ENCODE results near the gene DEGS2.

Gene DEGS2

GRCh38 chr14:100115236-100115635, 44.2 kb downstream of the DEGS2 start:
- no peak for DNase-seq (ENCODE audit: low read depth, low spot score)

- no peak for DNase-seq (ENCODE audit: low read depth, low spot score)
Measured at GRCh38 chr14:100114109-100114765, 45.2 kb downstream of the DEGS2 start.

- DNase-seq (ENCODE audit: low read depth, low spot score) = no peak
Measured at GRCh38 chr14:100111931-100112704, 47.3 kb downstream of the DEGS2 start.

- no peak for DNase-seq (ENCODE audit: low read depth, low spot score)
Measured at GRCh38 chr14:100110816-100111215, 48.6 kb downstream of the DEGS2 start.

GRCh38 chr14:100109594-100109955, 49.9 kb downstream of the DEGS2 start:
- DNase-seq (ENCODE audit: low read depth, low spot score) = no peak

GRCh38 chr14:100108840-100109593, 50.4 kb downstream of the DEGS2 start:
- no peak for DNase-seq (ENCODE audit: low read depth, low spot score)

- DNase-seq (ENCODE audit: low read depth, low spot score) = peak; percentile 81
Measured at GRCh38 chr14:100108042-100108825, 51.2 kb downstream of the DEGS2 start.

- DNase-seq (ENCODE audit: low read depth, low spot score) = no peak
Measured at GRCh38 chr14:100107236-100107635, 52.2 kb downstream of the DEGS2 start.

GRCh38 chr14:100106250-100107112, 53.0 kb downstream of the DEGS2 start:
- peak; percentile 30 for DNase-seq (ENCODE audit: low read depth, low spot score)

GRCh38 chr14:100105357-100106169, 53.9 kb downstream of the DEGS2 start:
- no peak for DNase-seq (ENCODE audit: low read depth, low spot score)

GRCh38 chr14:100104523-100105300, 54.7 kb downstream of the DEGS2 start:
- no peak for DNase-seq (ENCODE audit: low read depth, low spot score)

GRCh38 chr14:100104006-100104352, 55.5 kb downstream of the DEGS2 start:
- DNase-seq (ENCODE audit: low read depth, low spot score) = no peak

- DNase-seq (ENCODE audit: low read depth, low spot score) = no peak
Measured at GRCh38 chr14:100103250-100104005, 56.0 kb downstream of the DEGS2 start.

- DNase-seq (ENCODE audit: low read depth, low spot score) = no peak
Measured at GRCh38 chr14:100102156-100102785, 57.2 kb downstream of the DEGS2 start.

- DNase-seq (ENCODE audit: low read depth, low spot score) = no peak
Measured at GRCh38 chr14:100100032-100100703, 59.3 kb downstream of the DEGS2 start.

GRCh38 chr14:100098171-100098570, 61.3 kb downstream of the DEGS2 start:
- DNase-seq (ENCODE audit: low read depth, low spot score) = no peak

GRCh38 chr14:100096656-100097055, 62.8 kb downstream of the DEGS2 start:
- DNase-seq (ENCODE audit: low read depth, low spot score) = no peak
